Esophagus squamous epithelium (tissue), 5 donors: ENCODE measurements around the gene AQP1. TPM values are rescaled to one million over a fixed set of nuclear protein-coding genes. Genes with fewer than 3 reads are reported as not detected.
A peak's percentile ranks its signal among the peaks of the same experiment; 100 is the strongest.

Source experiments
- DNase-seq: peaks from one replicate; lab custom pipeline; 2025; lab: John Stamatoyannopoulos, UW
- H3K27ac ChIP-seq, 4 donors: fragments of 200-600 bp; sonication (generic); one replicate each; pipeline ENCODE4 v1.5.1; 2016 to 2019; ENCODE audit warnings: mild to moderate bottlenecking in 1 of 4
- H3K27me3 ChIP-seq, 4 donors: fragments of 200-600 bp; sonication (generic); 1 replicate in 3 of 4; 2 replicates in 1 of 4; pipeline versions ENCODE4 v1.5.1 to v1.6.0; 2017 to 2021; ENCODE audit warnings: antibody characterized with exemption in 1 of 4
- H3K36me3 ChIP-seq, 3 donors: fragments of 200-600 bp; sonication (generic); one replicate each; pipeline ENCODE4 v1.5.1; 2016 to 2019
- H3K4me1 ChIP-seq, 3 donors: fragments of 200-600 bp; sonication (generic); one replicate each; pipeline ENCODE4 v1.5.1; 2017 to 2019
- H3K4me3 ChIP-seq, 4 donors: fragments of 200-600 bp; sonication (generic); 1 replicate in 3 of 4; 2 replicates in 1 of 4; pipeline ENCODE4 v1.5.1; 2016 to 2019; ENCODE audit warnings: mild to moderate bottlenecking in 2 of 4, moderate library complexity in 1 of 4
- H3K9me3 ChIP-seq, 3 donors: fragments of 200-600 bp; sonication (generic); one replicate each; pipeline ENCODE4 v1.5.1; 2016 to 2019
- POLR2A ChIP-seq, 4 donors: fragments of 450-650 bp; IDR thresholded peaks; one replicate each; pipeline ENCODE4 v1.6.1; 2017; ENCODE audit warnings: antibody characterized with exemption in 4 of 4, mild to moderate bottlenecking in 4 of 4, moderate library complexity in 3 of 4
- WGBS, 2 donors: methylation state at CpG; one replicate each; pipeline ENCODE4 v1.1.5; 2018; 5-methylcytosine and 5-hydroxymethylcytosine counted together
- intact Hi-C: fragments of 100-400 bp; cut with DNase I; formaldehyde crosslinking; loops from one replicate; pipeline ENCODE4 v1.15.0; 2022
- total RNA-seq, 4 donors: library from RNA; depleted of rRNA; stranded (reverse); fragments of >200 nt; gene quantifications; one replicate each; pipeline ENCODE4 v1.1.0, GENCODE V29; 2016
- TF ChIP-seq, protein P1 (sequence below), 6 experiments: fragments of 450-650 bp in 4 of 6; fragments of 200-600 bp in 2 of 6; sonication (generic) in 2 of 6; IDR thresholded peaks; one replicate each; pipeline ENCODE4 v1.5.1; 2016 to 2019; ENCODE audit warnings: antibody characterized with exemption in 6 of 6, mild to moderate bottlenecking in 4 of 6, moderate library complexity in 4 of 6
- donor health status: DM: yes; HTN: yes; CAD: no.

The AQP1 gene
- total RNA-seq, 4 donors from 2014 or later = 14.9 to 159 (median 44.7) TPM

DNA sequence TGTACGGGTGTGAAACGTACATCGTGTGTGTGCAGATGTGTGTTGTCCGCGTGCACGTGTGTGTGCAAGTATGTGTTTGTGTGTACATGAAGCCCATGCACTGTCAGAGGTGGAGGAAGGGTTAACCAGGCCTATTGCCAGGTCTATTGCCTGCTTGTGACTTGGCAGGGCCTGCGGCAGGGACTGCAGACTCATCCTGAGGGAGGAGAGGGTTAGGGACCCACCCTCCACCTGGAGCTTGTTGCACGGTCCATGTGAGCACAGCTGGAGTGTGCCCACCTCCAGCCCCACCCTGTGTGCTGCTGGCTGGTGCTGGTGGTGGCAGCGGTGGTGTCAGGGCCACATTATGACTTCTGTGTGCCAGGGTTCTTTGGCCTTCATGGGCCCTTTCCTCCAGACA is 7.1 kb upstream of the AQP1 start:
- no peak for DNase-seq
- H3K4me1 ChIP-seq = peaks cover 16 to 57% (median 39%) of the 10 kb centered on the region in 3 donors
- intact Hi-C loops = no loop called here
- no peak overlapping the region for H3K4me3 ChIP-seq
- no peaks in the 10 kb centered on the region for H3K9me3 ChIP-seq
- H3K27me3 ChIP-seq = no peaks in the 10 kb centered on the region
- 76 to 80% methylated on average over 7 to 8 of the region's 9 CpGs for WGBS, 2 donors
- no peak overlapping the region for H3K27ac ChIP-seq
- no peaks in the 10 kb centered on the region for H3K36me3 ChIP-seq
- TF ChIP-seq, protein P1, sequence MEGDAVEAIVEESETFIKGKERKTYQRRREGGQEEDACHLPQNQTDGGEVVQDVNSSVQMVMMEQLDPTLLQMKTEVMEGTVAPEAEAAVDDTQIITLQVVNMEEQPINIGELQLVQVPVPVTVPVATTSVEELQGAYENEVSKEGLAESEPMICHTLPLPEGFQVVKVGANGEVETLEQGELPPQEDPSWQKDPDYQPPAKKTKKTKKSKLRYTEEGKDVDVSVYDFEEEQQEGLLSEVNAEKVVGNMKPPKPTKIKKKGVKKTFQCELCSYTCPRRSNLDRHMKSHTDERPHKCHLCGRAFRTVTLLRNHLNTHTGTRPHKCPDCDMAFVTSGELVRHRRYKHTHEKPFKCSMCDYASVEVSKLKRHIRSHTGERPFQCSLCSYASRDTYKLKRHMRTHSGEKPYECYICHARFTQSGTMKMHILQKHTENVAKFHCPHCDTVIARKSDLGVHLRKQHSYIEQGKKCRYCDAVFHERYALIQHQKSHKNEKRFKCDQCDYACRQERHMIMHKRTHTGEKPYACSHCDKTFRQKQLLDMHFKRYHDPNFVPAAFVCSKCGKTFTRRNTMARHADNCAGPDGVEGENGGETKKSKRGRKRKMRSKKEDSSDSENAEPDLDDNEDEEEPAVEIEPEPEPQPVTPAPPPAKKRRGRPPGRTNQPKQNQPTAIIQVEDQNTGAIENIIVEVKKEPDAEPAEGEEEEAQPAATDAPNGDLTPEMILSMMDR (IDR thresholded peaks at IDR 0.05) = no peak
- TF ChIP-seq POLR2A (IDR thresholded peaks at IDR 0.05) = no peak

DNA sequence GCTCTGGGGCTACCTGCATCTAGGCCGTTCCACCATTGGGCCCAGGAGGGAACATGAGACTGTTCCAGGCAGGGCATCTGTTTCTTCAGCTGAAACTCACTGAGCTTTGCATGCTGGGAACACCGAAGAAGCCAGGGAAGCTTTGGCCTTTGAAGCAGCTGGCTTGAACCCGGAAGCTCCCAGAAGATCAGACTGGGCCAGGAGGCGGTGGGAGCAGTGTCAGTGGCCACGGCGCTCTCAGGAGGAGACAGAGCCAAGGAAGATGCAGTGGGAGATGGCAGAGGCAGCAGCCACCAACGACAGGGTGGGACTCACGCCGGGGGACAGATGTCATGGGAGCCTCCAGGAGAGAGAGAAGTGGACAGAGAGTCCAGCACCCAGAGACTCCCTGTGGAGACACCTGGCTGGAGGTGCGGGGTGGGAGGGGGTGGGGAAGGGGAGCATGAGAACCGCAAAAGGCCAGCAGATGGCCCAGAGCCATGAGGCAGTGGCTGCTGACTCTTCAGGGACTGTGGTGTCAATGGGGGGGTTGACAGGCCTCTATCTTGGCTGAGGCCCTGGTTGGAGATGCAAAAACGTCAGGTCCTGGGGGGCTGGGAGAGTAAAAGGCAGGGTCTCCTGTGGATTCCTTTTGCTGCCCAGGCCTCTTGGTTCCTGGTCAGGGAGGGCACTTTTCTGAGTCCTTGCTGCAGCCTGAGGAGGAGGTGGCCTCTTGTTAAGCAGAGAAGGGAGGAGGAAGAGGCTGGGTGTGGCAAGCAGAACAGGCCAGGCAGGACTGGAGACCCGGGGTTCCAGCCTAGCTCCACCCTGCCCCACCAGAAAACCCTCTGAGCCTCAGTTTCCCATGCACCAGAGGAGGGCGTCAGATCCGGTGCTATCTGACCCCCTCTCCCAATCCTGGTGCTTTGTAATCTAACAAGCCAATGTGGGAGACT is 6.3 kb upstream of the AQP1 start:
- DNase-seq = no peak
- WGBS, 2 donors = 80 to 82% methylated on average over 12 to 14 of the region's 15 CpGs
- Histone ChIP-seq H3K9me3 (no peaks in the 10 kb centered on the region), H3K27ac (peak overlapping the region in 2 of 4 donors; percentile 29 to 53), H3K4me3 (no peak overlapping the region), H3K27me3 (no peaks in the 10 kb centered on the region), H3K4me1 (peaks cover 16 to 57% (median 37%) of the 10 kb centered on the region in 3 donors), H3K36me3 (no peaks in the 10 kb centered on the region)
- no peak for TF ChIP-seq POLR2A (IDR thresholded peaks at IDR 0.05)
- TF ChIP-seq, protein P1 (IDR thresholded peaks at IDR 0.05) = no peak
- intact Hi-C loops = no loop called here

DNA sequence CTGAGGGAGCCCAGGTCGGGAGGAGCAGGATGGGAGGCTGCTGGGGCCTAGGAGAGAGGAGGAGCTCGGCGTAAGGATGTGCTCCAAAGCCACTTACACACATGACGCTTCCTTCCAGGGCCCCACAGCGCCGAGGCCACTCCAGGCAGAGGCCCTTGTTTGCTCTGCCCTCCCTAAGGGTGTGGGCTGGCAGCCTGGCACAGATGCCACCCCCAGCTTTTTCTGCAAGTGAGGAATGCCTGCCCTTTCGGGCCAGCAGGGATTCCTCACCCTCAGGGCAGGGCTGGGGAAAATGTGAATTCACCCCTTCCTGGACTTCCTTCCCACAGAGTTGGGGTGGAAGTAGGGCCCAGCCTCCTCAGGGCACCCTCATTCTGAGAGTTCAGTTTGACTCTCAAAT is 5.6 kb upstream of the AQP1 start:
- no peaks in the 10 kb centered on the region for H3K9me3 ChIP-seq
- H3K27me3 ChIP-seq = no peaks in the 10 kb centered on the region
- H3K36me3 ChIP-seq = no peaks in the 10 kb centered on the region
- peak overlapping the region in 2 of 4 donors; percentile 29 to 53 for H3K27ac ChIP-seq
- no peak for DNase-seq
- 20 to 43% methylated on average over 2 to 6 of the region's 7 CpGs for WGBS, 2 donors
- no peak overlapping the region for H3K4me3 ChIP-seq
- H3K4me1 ChIP-seq = peaks cover 19 to 60% (median 40%) of the 10 kb centered on the region in 3 donors
- intact Hi-C loops = no loop called here
- TF ChIP-seq, protein P1 (IDR thresholded peaks at IDR 0.05) = no peak
- TF ChIP-seq POLR2A (IDR thresholded peaks at IDR 0.05) = no peak

DNA sequence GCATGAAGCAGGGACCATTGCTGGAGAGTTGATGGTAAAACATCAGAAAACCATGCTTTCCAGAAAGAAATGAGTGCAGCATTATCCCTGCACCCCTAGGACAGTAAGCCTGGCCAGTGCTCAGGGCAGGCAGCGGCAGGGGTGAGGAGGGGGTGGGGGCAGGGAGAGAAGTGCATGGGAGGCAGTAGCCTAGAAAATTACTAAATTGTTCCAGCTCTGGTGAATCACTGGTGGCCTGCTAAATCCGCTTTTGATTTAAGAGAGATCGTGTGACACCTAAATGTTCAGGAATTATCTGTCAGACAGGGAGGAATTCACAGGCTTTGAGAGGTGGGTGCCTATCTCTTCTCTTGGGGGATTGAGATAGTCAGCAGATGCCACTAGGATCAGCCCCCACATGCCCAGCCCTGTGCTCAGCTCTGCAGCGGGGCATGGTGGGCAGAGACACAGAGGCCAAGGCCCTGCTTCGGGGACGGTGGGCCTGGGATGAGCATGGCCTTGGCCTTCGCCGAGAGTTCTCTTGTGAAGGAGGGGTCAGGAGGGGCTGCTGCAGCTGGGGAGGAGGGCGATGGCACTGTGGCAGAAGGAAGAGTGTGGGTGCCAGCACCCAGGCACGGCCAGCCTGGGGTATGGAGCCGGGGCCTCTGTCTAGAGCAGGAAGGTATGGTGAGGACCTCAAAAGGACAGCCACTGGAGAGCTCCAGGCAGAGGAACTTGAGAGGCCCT is 5.0 kb upstream of the AQP1 start:
- Histone ChIP-seq H3K4me1 (peaks cover 21 to 64% (median 44%) of the 10 kb centered on the region in 3 donors), H3K9me3 (no peaks in the 10 kb centered on the region), H3K4me3 (no peak overlapping the region), H3K36me3 (no peaks in the 10 kb centered on the region), H3K27ac (peak overlapping the region in 3 of 4 donors; percentile 23 to 53 (median 29)), H3K27me3 (no peaks in the 10 kb centered on the region)
- no peak for TF ChIP-seq POLR2A (IDR thresholded peaks at IDR 0.05)
- TF ChIP-seq, protein P1 (IDR thresholded peaks at IDR 0.05) = no peak
- intact Hi-C loops = no loop called here
- no peak for DNase-seq
- 75 to 81% methylated on average over 9 to 11 of the region's 11 CpGs for WGBS, 2 donors
